Caco-2 (cell line): ENCODE data around the gene SYNPO. TPM values are rescaled to one million over a fixed set of nuclear protein-coding genes. Genes with fewer than 3 reads are reported as not detected.
A peak's percentile ranks its signal among the peaks of the same experiment; 100 is the strongest.

Source experiments
- BruUV-seq: library from RNA; stranded (reverse); fragments of 400-500 nt; replicated peaks from 2 replicates; lab custom pipeline; 2021; lab: Mats Ljungman, UMichigan
- CTCF ChIA-PET: fragments of 300-600 bp; sonication (Branson Sonifier 250); formaldehyde crosslinking; loops from one replicate; lab custom pipeline; 2022; ENCODE audit warnings: antibody characterized with exemption; lab: Charles Lee
- POLR2A ChIA-PET: fragments of 300-600 bp; sonication (Branson Sonifier 250); formaldehyde crosslinking; loops from one replicate; lab custom pipeline; 2022; ENCODE audit warnings: antibody characterized with exemption; lab: Charles Lee
- DNase-seq, 2 experiments: peaks; one replicate each; pipeline versions ENCODE4 v3.0.0 to v3.0.0-alpha.2; 2020 to 2022
- H3K27me3 ChIP-seq: replicated peaks from 2 replicates; pipeline ENCODE4 v1.6.0; 2011; ENCODE audit warnings: low read length; ENCODE audit not compliant: control insufficient read depth, insufficient read depth
- H3K36me3 ChIP-seq: 2 replicates; pipeline ENCODE4 v1.5.1; 2011; ENCODE audit warnings: low read length; ENCODE audit not compliant: control insufficient read depth, insufficient read depth
- H3K4me1 ChIP-seq: fragments of 250-450 bp; sonication (Bioruptor Pico); 2 replicates; pipeline ENCODE4 v1.5.1; 2020; ENCODE audit warnings: mild to moderate bottlenecking
- H3K4me3 ChIP-seq: 2 replicates; pipeline ENCODE4 v1.5.1; 2011; ENCODE audit warnings: low read depth, mild to moderate bottlenecking, control low read depth, low read length
- H3K9me3 ChIP-seq: fragments of 250-450 bp; sonication (Bioruptor Pico); 2 replicates; pipeline ENCODE4 v1.5.1; 2020; ENCODE audit warnings: mild to moderate bottlenecking, moderate library complexity
- H3K27ac Mint-ChIP-seq: one replicate; pipeline ENCODE4 v1.8.0; 2022; ENCODE audit warnings: mixed read lengths; ENCODE audit not compliant: unreplicated experiment
- H3K27me3 Mint-ChIP-seq: one replicate; pipeline ENCODE4 v1.8.0; 2022; ENCODE audit warnings: mixed read lengths; ENCODE audit not compliant: insufficient read depth, unreplicated experiment
- H3K36me3 Mint-ChIP-seq: one replicate; pipeline ENCODE4 v1.8.0; 2022; ENCODE audit warnings: mild to moderate bottlenecking, mixed read lengths; ENCODE audit not compliant: insufficient read depth, unreplicated experiment
- H3K4me1 Mint-ChIP-seq: one replicate; pipeline ENCODE4 v1.8.0; 2022; ENCODE audit warnings: low read depth, mixed read lengths; ENCODE audit not compliant: unreplicated experiment
- H3K4me3 Mint-ChIP-seq: one replicate; pipeline ENCODE4 v1.8.0; 2022; ENCODE audit warnings: mild to moderate bottlenecking, moderate library complexity, mixed read lengths; ENCODE audit not compliant: unreplicated experiment
- H3K9me3 Mint-ChIP-seq: one replicate; pipeline ENCODE4 v1.8.0; 2022; ENCODE audit warnings: mixed read lengths; ENCODE audit not compliant: unreplicated experiment
- CTCF ChIP-seq, 2 experiments: fragments of 200-600 bp in 1 of 2; IDR thresholded peaks; 1 replicate in 1 of 2; 2 replicates in 1 of 2; pipeline versions ENCODE4 v1.5.1 to v1.8.0; 2011 to 2022; ENCODE audit warnings: antibody characterized with exemption in 1 of 2, control low read depth in 1 of 2, inconsistent platforms in 1 of 2, low read depth in 1 of 2, low read length in 1 of 2, mild to moderate bottlenecking in 1 of 2, moderate library complexity in 1 of 2; ENCODE audit not compliant: insufficient read depth in 1 of 2, severe bottlenecking in 1 of 2, unreplicated experiment in 1 of 2
- intact Hi-C: fragments of 100-400 bp; cut with micrococcal nuclease; formaldehyde crosslinking; loops from one replicate; pipeline ENCODE4 v1.10.0; 2022; ENCODE audit not compliant: unreplicated experiment
- total RNA-seq: library from RNA; stranded (reverse); gene quantifications from 2 replicates; pipeline ENCODE4 v1.2.3, GENCODE V29; 2022

SYNPO gene
- total RNA-seq, 1 experiment from 2014 or later = 25.1 TPM

GRCh38 chr5:150676578-150676977 lies 36.1 kb downstream of the SYNPO start:
- H3K4me1 ChIP-seq = no peaks in the 10 kb centered on the region
- no peaks in the 10 kb centered on the region for H3K27me3 ChIP-seq
- Mint-ChIP-seq H3K4me3 (no peak overlapping the region), H3K4me1 (no peaks in the 10 kb centered on the region), H3K27ac (no peak overlapping the region), H3K36me3 (no peaks in the 10 kb centered on the region), H3K27me3 (no peaks in the 10 kb centered on the region), H3K9me3 (no peaks in the 10 kb centered on the region)
- no peak for DNase-seq
- no peaks in the 10 kb centered on the region for H3K9me3 ChIP-seq
- no peaks in the 10 kb centered on the region for H3K36me3 ChIP-seq
- BruUV-seq = no TSS peak
- TF ChIP-seq CTCF (IDR thresholded peaks at IDR 0.05; ENCODE audit: insufficient read depth in 1 of 2, low read depth in 1 of 2, low read length in 1 of 2, severe bottlenecking in 1 of 2, unreplicated experiment in 1 of 2) = no peak
- ChIA-PET POLR2A (no interaction called here), CTCF (interaction anchor here (0.7 kb wide), 1 partner anchor 24 kb away, joined by 5 read pairs; no protein-coding TSS in a partner anchor)
- intact Hi-C loops = no loop called here
- H3K4me3 ChIP-seq = no peak overlapping the region

- Mint-ChIP-seq H3K4me3 (no peak overlapping the region), H3K27me3 (no peaks in the 10 kb centered on the region), H3K27ac (no peak overlapping the region), H3K4me1 (no peaks in the 10 kb centered on the region), H3K9me3 (no peaks in the 10 kb centered on the region), H3K36me3 (peaks cover 36% of the 10 kb centered on the region)
- no peak for DNase-seq
- Histone ChIP-seq H3K36me3 (peaks cover 1% of the 10 kb centered on the region; the same call in 1 of the 2 replicates), H3K9me3 (no peaks in the 10 kb centered on the region), H3K4me1 (no peaks in the 10 kb centered on the region), H3K27me3 (no peaks in the 10 kb centered on the region), H3K4me3 (no peak overlapping the region)
- no TSS peak for BruUV-seq
- TF ChIP-seq CTCF (IDR thresholded peaks at IDR 0.05; ENCODE audit: insufficient read depth in 1 of 2, low read depth in 1 of 2, low read length in 1 of 2, severe bottlenecking in 1 of 2, unreplicated experiment in 1 of 2) = no peak
- intact Hi-C loops = no loop called here
- POLR2A ChIA-PET = no interaction called here
- CTCF ChIA-PET = no interaction called here
Observed at GRCh38 chr5:150689120-150689519, 48.7 kb downstream of the SYNPO start.

- Mint-ChIP-seq H3K4me3 (no peak overlapping the region), H3K4me1 (no peaks in the 10 kb centered on the region), H3K36me3 (peaks cover 52% of the 10 kb centered on the region), H3K27ac (no peak overlapping the region), H3K27me3 (no peaks in the 10 kb centered on the region), H3K9me3 (no peaks in the 10 kb centered on the region)
- Histone ChIP-seq H3K27me3 (no peaks in the 10 kb centered on the region), H3K4me1 (no peaks in the 10 kb centered on the region), H3K36me3 (peaks cover 5% of the 10 kb centered on the region), H3K4me3 (no peak overlapping the region), H3K9me3 (no peaks in the 10 kb centered on the region)
- ChIA-PET CTCF (no interaction called here), POLR2A (no interaction called here)
- TF ChIP-seq CTCF (IDR thresholded peaks at IDR 0.05; ENCODE audit: insufficient read depth in 1 of 2, low read depth in 1 of 2, low read length in 1 of 2, severe bottlenecking in 1 of 2, unreplicated experiment in 1 of 2) = no peak
- no peak for DNase-seq
- BruUV-seq = TSS peak; percentile 7
- intact Hi-C loops = no loop called here
Observed at GRCh38 chr5:150690760-150691159, 50.3 kb downstream of the SYNPO start.
